WTC11 (cell line): Measurements from ENCODE around the gene AKAP13. TPM values are rescaled to one million over a fixed set of nuclear protein-coding genes. Genes with fewer than 3 reads are reported as not detected.

ENCODE experiments used
- ATAC-seq: fragments of 200-7000 bp; cut with Tn5 transposase; 2 replicates; pipeline ENCODE4 v1.10.0; 2021; ENCODE audit warnings: mild to moderate bottlenecking, moderate library complexity
- CTCF ChIA-PET: fragments of 300-600 bp; sonication (Branson Sonifier 250); formaldehyde crosslinking; loops from one replicate; lab custom pipeline; 2021; ENCODE audit warnings: antibody characterized with exemption; lab: Charles Lee
- POLR2A ChIA-PET: fragments of 350-600 bp; sonication (Branson Sonifier 250); formaldehyde crosslinking; loops from one replicate; lab custom pipeline; 2021; ENCODE audit warnings: antibody characterized with exemption; lab: Charles Lee
- DNase-seq: peaks from one replicate; pipeline ENCODE4 v3.0.0; 2021; ENCODE audit warnings: low spot score
- H3K27ac Mint-ChIP-seq: 2 replicates; pipeline ENCODE4 v1.8.0; 2021; ENCODE audit warnings: mixed read lengths
- H3K27me3 Mint-ChIP-seq: 2 replicates; pipeline ENCODE4 v1.8.0; 2021; ENCODE audit warnings: low read depth, mild to moderate bottlenecking, moderate library complexity, mixed read lengths
- H3K36me3 Mint-ChIP-seq: 2 replicates; pipeline ENCODE4 v1.8.0; 2021; ENCODE audit warnings: mixed read lengths
- H3K4me1 Mint-ChIP-seq: 2 replicates; pipeline ENCODE4 v1.8.0; 2022; ENCODE audit warnings: mixed read lengths
- H3K4me3 Mint-ChIP-seq: 2 replicates; pipeline ENCODE4 v1.8.0; 2021; ENCODE audit warnings: mild to moderate bottlenecking, moderate library complexity, mixed read lengths
- H3K9me3 Mint-ChIP-seq: 2 replicates; pipeline ENCODE4 v1.8.0; 2021; ENCODE audit warnings: mixed read lengths
- ESRRA ChIP-seq: sonication (generic); formaldehyde crosslinking; IDR thresholded peaks from 2 replicates; pipeline ENCODE4 v1.8.1; 2022; ENCODE audit warnings: mild to moderate bottlenecking, missing genetic modification reagents, borderline replicate concordance
- ETV6 ChIP-seq: sonication (generic); formaldehyde crosslinking; IDR thresholded peaks from 2 replicates; pipeline ENCODE4 v1.8.1; 2022; ENCODE audit warnings: mild to moderate bottlenecking, missing genetic modification reagents
- FOXP1 ChIP-seq: sonication (generic); formaldehyde crosslinking; IDR thresholded peaks from 2 replicates; pipeline ENCODE4 v1.8.0; 2022; ENCODE audit warnings: missing genetic modification reagents, mild to moderate bottlenecking, moderate library complexity, borderline replicate concordance
- GTF2I ChIP-seq: fragments of 250-450 bp; sonication (Bioruptor Pico); conservative IDR thresholded peaks from 2 replicates; pipeline ENCODE4 v1.4.0; 2021; ENCODE audit warnings: mild to moderate bottlenecking
- JAZF1 ChIP-seq: fragments of 250-450 bp; sonication (Bioruptor Pico); IDR thresholded peaks from 2 replicates; pipeline ENCODE4 v1.9.0; 2021; ENCODE audit warnings: moderate library complexity, mild to moderate bottlenecking, inconsistent platforms
- NFE2L1 ChIP-seq: sonication (generic); formaldehyde crosslinking; IDR thresholded peaks from 2 replicates; pipeline ENCODE4 v1.8.1; 2023; ENCODE audit warnings: missing genetic modification reagents
- NFYB ChIP-seq: sonication (generic); formaldehyde crosslinking; conservative IDR thresholded peaks from 2 replicates; pipeline ENCODE4 v1.8.0; 2022; ENCODE audit warnings: low read depth, missing genetic modification reagents
- OVOL2 ChIP-seq: fragments of 250-450 bp; sonication (Bioruptor Pico); IDR thresholded peaks from 2 replicates; pipeline ENCODE4 v1.9.0; 2021; ENCODE audit warnings: mild to moderate bottlenecking, borderline replicate concordance
- RELA ChIP-seq: sonication (generic); formaldehyde crosslinking; IDR thresholded peaks from 2 replicates; pipeline ENCODE4 v1.8.1; 2022; ENCODE audit warnings: missing genetic modification reagents, mild to moderate bottlenecking, borderline replicate concordance
- RORB ChIP-seq: fragments of 250-450 bp; sonication (Bioruptor Pico); IDR thresholded peaks from 2 replicates; pipeline ENCODE4 v1.9.0; 2021; ENCODE audit warnings: mild to moderate bottlenecking
- SMAD3 ChIP-seq: sonication (generic); formaldehyde crosslinking; IDR thresholded peaks from 2 replicates; pipeline ENCODE4 v1.8.0; 2022; ENCODE audit warnings: missing genetic modification reagents, mild to moderate bottlenecking, borderline replicate concordance
- TEAD1 ChIP-seq: sonication (generic); formaldehyde crosslinking; IDR thresholded peaks from 2 replicates; pipeline ENCODE4 v1.8.0; 2022; ENCODE audit warnings: mild to moderate bottlenecking, missing genetic modification reagents
- ZNF138 ChIP-seq: sonication (generic); formaldehyde crosslinking; conservative IDR thresholded peaks from 2 replicates; pipeline ENCODE4 v1.8.1; 2022; ENCODE audit warnings: mild to moderate bottlenecking, moderate library complexity, missing genetic modification reagents
- ZNF263 ChIP-seq: sonication (generic); formaldehyde crosslinking; IDR thresholded peaks from 2 replicates; pipeline ENCODE4 v1.8.1; 2022; ENCODE audit warnings: low read depth, mild to moderate bottlenecking, moderate library complexity, missing genetic modification reagents
- ZNF317 ChIP-seq: sonication (generic); formaldehyde crosslinking; IDR thresholded peaks from 2 replicates; pipeline ENCODE4 v1.8.1; 2023; ENCODE audit warnings: low read depth, mild to moderate bottlenecking, moderate library complexity, missing genetic modification reagents, borderline replicate concordance
- ZNF423 ChIP-seq: fragments of 250-450 bp; sonication (Bioruptor Pico); IDR thresholded peaks from 2 replicates; pipeline ENCODE4 v2.1.2; 2022; ENCODE audit warnings: mild to moderate bottlenecking, moderate library complexity
- ZNF671 ChIP-seq: fragments of 250-450 bp; sonication (Bioruptor Pico); IDR thresholded peaks from 2 replicates; pipeline ENCODE4 v1.8.0; 2021; ENCODE audit warnings: mild to moderate bottlenecking
- total RNA-seq: library from RNA; stranded (reverse); gene quantifications from 3 replicates; pipeline ENCODE4 v1.2.3, GENCODE V29; 2021
- TF ChIP-seq, protein P1 (sequence below): sonication (generic); formaldehyde crosslinking; IDR thresholded peaks from 2 replicates; pipeline ENCODE4 v1.8.1; 2022; ENCODE audit warnings: mild to moderate bottlenecking, moderate library complexity, missing genetic modification reagents
- TF ChIP-seq, protein P2 (sequence below): sonication (generic); formaldehyde crosslinking; IDR thresholded peaks from 2 replicates; pipeline ENCODE4 v1.8.1; 2022; ENCODE audit warnings: mild to moderate bottlenecking, missing genetic modification reagents, moderate library complexity, borderline replicate concordance
- TF ChIP-seq, protein P3 (sequence below): sonication (generic); formaldehyde crosslinking; IDR thresholded peaks from 2 replicates; pipeline ENCODE4 v1.8.0; 2023; ENCODE audit warnings: missing genetic modification reagents
- TF ChIP-seq, protein P4 (sequence below): sonication (generic); formaldehyde crosslinking; IDR thresholded peaks from 2 replicates; pipeline ENCODE4 v1.8.0; 2022; ENCODE audit warnings: mild to moderate bottlenecking, missing genetic modification reagents
- TF ChIP-seq, protein P5 (sequence below): fragments of 250-450 bp; sonication (Bioruptor Pico); IDR thresholded peaks from 2 replicates; pipeline ENCODE4 v1.9.0; 2021; ENCODE audit warnings: moderate library complexity, mild to moderate bottlenecking, inconsistent platforms, borderline replicate concordance

Gene AKAP13
- total RNA-seq, 1 experiment from 2014 or later: 50.3 TPM

DNA sequence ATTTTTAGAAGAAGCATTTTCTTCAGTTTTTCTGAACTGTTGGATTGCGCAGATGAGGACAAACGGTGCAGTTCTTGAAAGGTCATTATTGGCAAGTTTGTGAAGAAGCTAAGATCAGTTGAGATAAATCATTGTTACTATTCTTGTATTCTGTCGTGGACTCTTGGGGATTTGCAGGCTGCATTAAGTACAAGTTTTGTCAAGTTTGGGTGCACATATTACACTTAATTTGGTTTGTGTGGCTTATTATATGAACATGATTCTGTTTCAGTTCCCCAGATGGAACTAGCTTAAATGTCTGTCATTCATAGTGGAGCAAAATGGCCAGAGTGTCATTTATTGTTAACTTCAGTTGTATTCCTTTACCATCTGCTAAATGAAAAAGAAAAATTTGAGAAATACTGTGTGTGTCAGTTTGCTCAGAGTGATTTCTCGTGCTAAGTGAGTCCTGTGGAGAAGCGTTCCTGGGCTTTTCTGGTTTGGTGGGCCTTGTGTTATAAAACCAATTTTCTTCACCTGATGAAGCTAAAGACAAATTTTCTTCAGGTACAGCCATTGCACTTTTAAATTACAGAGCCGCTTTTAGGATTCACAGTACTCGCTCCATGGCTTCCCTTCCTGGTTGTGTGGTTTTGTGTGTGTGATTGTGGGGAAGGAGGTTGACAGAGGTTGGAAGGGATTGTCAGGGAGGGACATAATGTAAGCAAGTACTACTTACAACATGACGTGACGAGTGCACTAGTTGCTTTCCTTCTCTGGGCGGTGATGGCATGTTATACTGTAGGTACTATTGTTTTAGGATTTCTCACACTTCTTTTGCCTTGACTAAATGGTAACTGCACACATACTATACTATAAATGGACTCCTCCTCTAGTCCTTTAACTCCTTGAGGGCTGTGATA is 1.7 kb downstream of the AKAP13 start (continued):
- no peak for TF ChIP-seq ZNF138
- TF ChIP-seq, protein P1, sequence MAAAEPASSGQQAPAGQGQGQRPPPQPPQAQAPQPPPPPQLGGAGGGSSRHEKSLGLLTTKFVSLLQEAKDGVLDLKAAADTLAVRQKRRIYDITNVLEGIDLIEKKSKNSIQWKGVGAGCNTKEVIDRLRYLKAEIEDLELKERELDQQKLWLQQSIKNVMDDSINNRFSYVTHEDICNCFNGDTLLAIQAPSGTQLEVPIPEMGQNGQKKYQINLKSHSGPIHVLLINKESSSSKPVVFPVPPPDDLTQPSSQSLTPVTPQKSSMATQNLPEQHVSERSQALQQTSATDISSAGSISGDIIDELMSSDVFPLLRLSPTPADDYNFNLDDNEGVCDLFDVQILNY (CRISPR knock-in tag): no peak
- no peak for TF ChIP-seq JAZF1 (CRISPR knock-in tag)
- no peak for TF ChIP-seq NFYB (CRISPR knock-in tag)

DNA sequence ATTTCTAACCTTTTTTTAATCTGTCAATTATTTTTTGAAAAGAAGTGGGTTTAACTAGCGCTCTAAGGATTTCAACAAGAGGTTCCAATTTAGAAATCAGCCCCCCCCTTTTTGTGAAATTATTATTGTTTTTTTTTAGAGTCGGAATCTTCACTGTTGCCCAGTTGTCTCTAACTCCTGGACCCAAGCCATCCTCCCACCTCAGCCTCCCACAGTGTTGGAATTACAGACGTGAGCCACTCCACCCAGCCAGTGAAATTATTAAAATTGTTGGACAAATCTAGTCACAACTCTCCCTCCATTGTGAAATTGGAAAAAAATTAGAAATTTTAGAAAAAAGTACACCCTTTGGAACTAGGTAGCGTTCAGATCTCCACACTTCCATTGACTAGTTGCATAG is 2.5 kb downstream of the AKAP13 start:
- ChIA-PET CTCF (no interaction called here), POLR2A (no interaction called here)
- no peaks in the 10 kb centered on the region for H3K27me3 Mint-ChIP-seq
- no peak overlapping the region for H3K27ac Mint-ChIP-seq
- H3K4me3 Mint-ChIP-seq: 0 out of 2 replicates have a peak overlapping the region, but pooled peaks have one; percentile 28
- peaks cover 30% of the 10 kb centered on the region for H3K4me1 Mint-ChIP-seq
- no peaks in the 10 kb centered on the region for H3K9me3 Mint-ChIP-seq
- DNase-seq: no peak
- ATAC-seq: no peak
- TF ChIP-seq RELA (CRISPR knock-in tag) (no peak), ZNF317 (no peak), FOXP1 (no peak)
- TF ChIP-seq, protein P2, sequence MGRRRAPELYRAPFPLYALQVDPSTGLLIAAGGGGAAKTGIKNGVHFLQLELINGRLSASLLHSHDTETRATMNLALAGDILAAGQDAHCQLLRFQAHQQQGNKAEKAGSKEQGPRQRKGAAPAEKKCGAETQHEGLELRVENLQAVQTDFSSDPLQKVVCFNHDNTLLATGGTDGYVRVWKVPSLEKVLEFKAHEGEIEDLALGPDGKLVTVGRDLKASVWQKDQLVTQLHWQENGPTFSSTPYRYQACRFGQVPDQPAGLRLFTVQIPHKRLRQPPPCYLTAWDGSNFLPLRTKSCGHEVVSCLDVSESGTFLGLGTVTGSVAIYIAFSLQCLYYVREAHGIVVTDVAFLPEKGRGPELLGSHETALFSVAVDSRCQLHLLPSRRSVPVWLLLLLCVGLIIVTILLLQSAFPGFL (CRISPR knock-in tag): no peak
- no peaks in the 10 kb centered on the region for H3K36me3 Mint-ChIP-seq

DNA sequence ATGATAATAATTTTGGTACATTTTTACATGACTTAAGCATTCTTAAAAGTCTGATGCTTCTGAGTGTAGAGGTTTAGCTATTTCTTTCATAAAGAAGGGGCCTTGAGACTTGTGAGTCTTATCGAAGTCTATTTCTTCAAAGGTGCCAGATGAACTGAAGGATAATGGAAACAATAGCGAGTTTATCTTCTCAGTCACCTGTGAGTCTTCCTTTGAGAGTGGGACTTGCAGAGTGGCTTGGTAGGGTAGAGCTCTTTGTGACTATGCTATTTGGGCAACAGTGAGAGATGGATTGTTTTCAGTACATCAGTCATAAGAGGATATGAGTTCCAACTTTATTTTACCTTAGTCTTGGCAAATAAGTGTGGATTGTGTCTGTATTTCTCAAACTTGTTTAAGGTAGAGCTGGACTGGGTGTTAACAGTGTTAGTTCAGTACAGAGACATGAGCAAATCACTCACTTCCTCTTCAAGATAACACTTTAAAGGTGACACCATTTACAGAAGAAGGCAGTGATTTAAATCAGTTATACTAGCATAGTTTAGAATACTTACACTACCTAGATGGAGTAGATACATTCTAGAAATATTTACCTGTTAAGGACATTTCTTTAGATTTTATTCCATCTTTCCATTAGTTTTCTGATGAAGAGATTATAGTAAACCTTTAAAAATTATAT is 3.2 kb downstream of the AKAP13 start:
- Mint-ChIP-seq H3K4me1 (peaks cover 30% of the 10 kb centered on the region), H3K4me3 (no peak overlapping the region), H3K27me3 (no peaks in the 10 kb centered on the region), H3K9me3 (no peaks in the 10 kb centered on the region), H3K36me3 (no peaks in the 10 kb centered on the region), H3K27ac (no peak overlapping the region)
- no peak for ATAC-seq
- POLR2A ChIA-PET: no interaction called here
- CTCF ChIA-PET: no interaction called here
- TF ChIP-seq ZNF263 (no peak), JAZF1 (CRISPR knock-in tag) (no peak), TEAD1 (CRISPR knock-in tag) (no peak), ESRRA (no peak), ZNF671 (CRISPR knock-in tag) (no peak), ETV6 (CRISPR knock-in tag) (no peak), NFE2L1 (CRISPR knock-in tag) (no peak), ZNF423 (CRISPR knock-in tag) (no peak), OVOL2 (CRISPR knock-in tag) (no peak), GTF2I (CRISPR knock-in tag) (no peak), SMAD3 (CRISPR knock-in tag) (no peak), RORB (CRISPR knock-in tag) (no peak)
- TF ChIP-seq, protein P3, sequence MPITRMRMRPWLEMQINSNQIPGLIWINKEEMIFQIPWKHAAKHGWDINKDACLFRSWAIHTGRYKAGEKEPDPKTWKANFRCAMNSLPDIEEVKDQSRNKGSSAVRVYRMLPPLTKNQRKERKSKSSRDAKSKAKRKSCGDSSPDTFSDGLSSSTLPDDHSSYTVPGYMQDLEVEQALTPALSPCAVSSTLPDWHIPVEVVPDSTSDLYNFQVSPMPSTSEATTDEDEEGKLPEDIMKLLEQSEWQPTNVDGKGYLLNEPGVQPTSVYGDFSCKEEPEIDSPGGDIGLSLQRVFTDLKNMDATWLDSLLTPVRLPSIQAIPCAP (CRISPR knock-in tag): no peak
- TF ChIP-seq, protein P4, sequence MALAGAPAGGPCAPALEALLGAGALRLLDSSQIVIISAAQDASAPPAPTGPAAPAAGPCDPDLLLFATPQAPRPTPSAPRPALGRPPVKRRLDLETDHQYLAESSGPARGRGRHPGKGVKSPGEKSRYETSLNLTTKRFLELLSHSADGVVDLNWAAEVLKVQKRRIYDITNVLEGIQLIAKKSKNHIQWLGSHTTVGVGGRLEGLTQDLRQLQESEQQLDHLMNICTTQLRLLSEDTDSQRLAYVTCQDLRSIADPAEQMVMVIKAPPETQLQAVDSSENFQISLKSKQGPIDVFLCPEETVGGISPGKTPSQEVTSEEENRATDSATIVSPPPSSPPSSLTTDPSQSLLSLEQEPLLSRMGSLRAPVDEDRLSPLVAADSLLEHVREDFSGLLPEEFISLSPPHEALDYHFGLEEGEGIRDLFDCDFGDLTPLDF: no peak
- TF ChIP-seq, protein P5, sequence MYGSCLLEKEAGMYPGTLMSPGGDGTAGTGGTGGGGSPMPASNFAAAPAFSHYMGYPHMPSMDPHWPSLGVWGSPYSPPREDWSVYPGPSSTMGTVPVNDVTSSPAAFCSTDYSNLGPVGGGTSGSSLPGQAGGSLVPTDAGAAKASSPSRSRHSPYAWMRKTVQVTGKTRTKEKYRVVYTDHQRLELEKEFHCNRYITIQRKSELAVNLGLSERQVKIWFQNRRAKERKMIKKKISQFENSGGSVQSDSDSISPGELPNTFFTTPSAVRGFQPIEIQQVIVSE: no peak
- TF ChIP-seq, protein P1 (CRISPR knock-in tag): no peak
- DNase-seq: no peak
